Stimulated activated CD8-positive, alpha-beta memory T cell treated with anti-CD3 and anti-CD28 coated beads, Interleukin-4, amount 100 ng/mL, for 1 hour (primary cell): ENCODE data around the gene FAM227A.

Source experiments
- DNase-seq, 2 donors: peaks; one replicate each; pipeline ENCODE4 v3.0.0-alpha.2; 2020; ENCODE audit warnings: low read depth in 2 of 2, low spot score in 1 of 2

FAM227A gene

DNA sequence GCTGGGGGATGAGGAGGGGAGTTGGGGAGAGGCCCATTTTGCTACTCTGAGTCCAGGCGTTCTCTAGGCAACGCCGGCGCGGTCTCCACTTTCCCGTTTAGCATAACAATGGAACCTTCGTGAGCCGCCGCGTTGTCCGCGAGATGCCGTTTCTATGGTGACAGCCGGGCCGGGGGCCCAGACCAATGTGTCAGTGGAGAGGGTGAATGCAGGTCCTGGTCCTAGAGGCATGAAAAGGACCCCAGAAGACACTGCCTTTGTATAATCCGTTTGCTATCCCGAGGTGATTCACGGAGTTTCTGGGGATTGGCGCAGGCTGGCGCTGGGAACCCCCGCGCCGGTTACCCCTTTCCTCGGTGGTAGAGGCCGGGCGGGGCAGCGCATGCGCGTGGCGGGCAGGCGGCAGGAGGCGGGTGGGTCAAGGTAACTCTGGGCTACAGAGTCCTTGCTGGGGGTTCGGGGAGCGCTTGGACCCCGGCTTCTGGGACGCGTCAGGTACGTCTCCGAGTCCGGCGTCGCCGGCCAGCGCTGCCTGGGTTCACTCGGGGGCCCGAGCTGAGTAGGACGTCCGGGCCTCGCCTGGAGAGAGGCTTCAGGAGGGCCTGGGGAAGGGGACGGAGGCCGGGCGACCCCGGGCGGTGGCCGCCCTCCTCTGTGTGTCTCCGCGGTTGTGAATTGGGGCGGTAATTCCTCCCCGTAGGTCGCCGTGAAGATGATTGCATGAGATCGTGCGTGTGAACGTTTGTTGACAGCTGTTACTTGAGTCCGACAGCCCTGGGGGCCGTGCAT, at the start of gene FAM227A, which contains the start of gene CBY1:
TSS of gene FAM227A (minus strand) at position 137 of the 789 bp plus-strand sequence. CDS start 6,224 bp downstream, outside the sequence.
TSS of gene CBY1 (plus strand) at position 383 of the 789 bp plus-strand sequence. CDS start 11,417 bp downstream, outside the sequence.
- peak; percentile 58 to 79 for DNase-seq

DNA sequence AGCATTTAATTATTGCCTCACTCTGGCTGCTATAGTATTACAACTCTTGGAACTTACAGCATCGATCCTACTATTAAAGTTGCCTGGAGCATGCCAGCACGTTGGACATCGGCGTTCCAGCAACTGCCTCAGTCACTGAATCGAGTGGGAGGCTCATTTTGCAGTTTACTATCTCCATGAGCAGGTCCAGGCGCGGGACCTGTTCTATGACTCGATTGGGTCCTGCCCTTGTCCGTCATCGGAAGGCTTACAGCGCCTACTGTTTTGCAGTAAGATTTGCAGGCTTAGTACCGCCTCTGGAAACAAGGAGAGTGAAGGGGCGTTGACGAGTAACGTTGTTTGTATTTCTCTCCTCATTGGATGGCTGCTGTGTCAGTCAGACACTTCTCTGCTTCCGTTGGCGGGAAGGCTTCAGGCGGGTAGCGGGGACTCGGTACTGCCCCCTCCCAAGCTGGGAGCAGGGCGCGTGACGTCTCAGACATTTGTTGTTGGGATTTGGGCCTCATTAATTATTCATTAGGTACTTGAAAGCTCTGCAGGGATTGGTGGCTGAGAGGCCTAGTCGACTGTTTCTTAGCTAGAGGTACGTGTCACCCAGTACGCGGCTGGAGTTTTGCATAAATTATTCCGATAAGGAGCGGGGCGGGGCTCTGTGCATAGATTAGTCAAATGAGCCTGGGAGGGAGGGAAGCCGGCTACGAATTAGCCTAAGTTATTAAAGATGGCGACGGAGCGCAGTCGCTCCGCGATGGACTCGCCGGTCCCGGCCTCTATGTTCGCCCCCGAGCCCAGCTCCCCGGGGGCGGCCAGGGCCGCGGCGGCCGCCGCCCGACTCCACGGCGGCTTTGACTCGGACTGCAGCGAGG, 49.3 kb upstream of the FAM227A start, which contains the start of gene GTPBP1:
TSS of gene GTPBP1 (plus strand) at position 710 of the 866 bp plus-strand sequence. CDS start at position 722, 12 bp downstream.
- DNase-seq = peak; percentile 89 to 92

DNA sequence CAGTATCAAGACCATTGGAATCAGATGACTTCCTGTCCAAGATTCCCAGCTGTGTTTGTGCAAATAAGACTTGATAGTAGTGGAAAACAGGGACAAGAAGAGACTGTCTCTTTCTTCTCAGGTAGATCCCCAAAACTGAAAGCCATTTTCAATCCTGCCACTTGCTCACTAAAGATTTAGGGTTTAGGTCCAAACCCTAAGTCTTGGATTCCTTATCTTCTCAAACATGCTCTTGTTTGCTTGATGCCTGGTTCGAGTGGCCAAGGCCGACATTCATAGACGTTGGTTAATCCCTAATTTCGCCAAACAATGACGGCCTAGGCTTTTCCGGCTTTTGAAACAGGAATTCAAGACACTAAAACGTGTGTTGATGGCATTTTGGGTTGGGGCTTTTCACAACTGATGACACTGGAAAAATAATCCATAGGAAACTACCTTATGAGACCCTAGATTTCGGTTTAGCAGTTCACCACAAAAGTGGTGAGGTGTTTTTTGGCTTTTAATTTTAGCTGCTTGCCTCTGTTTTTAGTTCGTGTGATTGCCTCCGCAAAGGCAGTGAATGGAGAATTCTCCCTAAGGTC, 48.6 kb upstream of the FAM227A start:
- no peak for DNase-seq

DNA sequence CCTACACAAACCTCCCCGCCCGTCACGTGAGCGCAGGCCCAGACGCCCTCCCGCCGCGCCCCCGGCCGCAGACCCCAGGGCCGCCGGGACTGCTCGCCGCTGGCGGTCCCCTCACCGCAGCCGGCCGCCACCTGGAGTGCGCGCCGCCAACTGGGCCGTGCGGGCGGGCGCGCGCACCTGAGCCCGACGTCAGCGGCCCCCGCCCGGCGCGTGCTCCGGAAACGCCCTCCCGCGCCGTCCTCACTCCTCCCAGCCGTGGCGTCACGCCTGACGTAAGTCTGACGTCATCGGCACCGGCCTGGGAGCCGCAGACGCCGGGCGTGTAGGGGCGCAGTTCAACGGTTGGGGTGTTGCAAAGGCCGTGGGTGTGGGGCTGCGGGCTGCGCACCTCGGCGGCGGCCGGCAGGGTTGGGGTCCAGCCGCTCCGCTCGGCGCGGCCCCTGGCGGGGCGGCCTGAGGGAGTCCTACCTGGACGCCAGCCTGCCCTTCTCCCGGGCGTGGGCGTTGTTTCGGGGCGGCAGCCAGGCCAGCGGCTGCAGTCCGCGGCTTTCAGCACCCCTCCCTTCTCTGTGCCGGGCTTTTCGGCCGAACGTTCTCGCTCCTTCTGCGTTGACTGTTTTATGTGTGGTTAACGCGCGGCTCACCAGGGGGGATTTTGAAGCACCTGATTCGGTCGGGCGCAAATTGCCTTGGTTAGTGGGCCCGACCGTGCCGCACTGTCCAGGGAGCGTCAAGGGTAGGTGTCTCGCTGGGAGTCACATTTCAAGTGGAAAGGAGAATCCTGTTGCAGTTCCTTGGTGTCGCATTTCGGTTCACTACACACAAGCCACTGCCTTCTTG, 44.8 kb upstream of the FAM227A start, which contains the start of gene JOSD1:
TSS of gene JOSD1 (minus strand) at position 155 of the 840 bp plus-strand sequence. CDS start 956 bp downstream, outside the sequence.
- peak; percentile 98 for DNase-seq

DNA sequence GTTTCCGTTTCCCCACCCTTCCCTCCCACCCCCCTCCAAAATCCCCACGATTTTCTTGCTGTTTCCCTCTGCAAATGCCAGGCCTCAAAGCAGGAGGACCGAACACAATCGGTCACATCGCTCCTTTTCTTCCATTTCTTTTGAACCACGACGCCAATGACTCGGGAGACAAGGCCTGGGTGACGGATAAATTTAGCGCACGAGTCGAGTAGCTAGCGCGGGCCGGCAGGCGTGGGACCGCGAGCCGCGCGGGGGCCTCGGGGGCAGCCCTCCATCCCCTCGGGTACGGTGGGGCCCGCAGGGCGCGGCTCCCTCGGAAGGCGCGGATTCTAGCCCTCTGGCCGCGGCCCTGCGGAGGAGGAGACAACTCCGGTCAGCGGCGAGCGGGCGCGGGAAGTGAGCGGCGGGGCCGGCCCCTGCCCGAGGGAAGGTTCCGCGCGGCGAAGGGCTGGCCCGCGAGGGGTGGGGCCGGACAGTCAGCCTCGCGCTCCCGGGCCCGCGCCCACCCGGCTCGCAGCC, 44.1 kb upstream of the FAM227A start:
- peak in 1 of 2 donors; percentile 32 for DNase-seq

DNA sequence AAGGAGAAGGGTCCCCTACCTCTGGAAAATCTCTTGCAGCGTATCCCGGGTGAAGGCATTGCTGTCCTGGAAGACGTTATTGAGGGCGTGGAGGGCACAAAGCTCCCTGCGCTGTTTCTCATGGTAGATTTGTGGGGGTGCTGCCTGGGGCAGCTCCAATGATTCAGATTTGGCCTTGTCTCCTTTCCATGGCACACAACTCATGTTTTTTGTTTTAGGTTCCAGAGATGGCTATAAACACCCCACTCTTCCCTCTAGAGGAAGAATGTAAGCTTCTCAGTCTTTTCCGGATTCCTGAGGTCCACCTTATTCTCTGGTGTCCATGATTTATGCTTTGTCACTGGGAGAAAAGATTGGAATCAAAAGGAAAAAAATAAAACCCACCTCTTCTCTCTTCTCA, 43.6 kb upstream of the FAM227A start:
- DNase-seq = no peak

DNA sequence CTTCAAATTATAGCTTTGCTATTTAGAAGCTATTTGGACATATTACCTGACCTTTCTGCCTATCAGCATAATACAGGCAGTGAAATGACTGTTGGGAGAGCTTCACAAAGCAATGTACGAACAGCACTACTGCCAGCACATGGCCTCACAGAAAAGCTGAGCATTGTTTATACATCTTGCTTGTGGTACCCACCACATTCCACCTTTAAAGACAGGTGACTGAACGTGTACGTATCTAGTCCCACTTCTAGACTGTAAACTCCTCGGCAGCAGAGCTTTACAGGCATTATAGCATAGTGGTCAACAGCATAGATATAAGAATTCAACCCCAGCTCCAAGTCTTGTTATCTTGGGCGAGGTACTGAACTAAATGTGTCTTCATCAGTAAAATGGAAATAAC, 43.0 kb upstream of the FAM227A start:
- no peak for DNase-seq

DNA sequence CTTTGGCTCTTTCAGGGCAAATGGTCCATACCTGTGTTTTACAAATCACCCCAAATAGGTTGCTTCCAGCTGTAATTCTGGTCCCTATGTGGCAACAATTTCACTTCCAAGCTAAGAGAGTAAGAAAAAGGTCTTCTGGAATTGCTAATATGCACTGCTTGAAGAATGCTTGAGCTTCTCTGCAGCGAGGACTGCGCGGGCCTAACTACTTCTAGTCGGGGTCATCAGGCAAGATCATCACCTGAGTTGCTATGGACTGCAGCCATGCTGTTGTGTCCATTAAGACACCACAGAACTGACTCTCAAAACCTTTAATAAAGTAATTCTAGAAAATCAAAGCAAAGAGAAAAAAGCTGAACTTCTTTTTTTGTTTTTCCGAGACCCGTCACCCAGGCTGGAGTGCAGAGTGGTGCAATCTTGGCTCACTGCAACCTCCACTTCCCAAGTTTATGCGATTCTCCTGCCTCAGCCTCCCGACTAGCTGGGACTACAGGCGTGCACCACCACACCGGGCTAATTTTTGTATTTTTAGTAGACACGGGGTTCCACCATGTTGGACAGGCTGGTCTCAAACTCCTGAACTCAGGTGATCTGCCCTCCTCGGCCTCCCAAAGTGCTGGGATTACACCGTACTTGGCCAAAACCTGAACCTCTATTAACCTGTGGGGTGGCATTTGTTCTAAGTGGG, 42.4 kb upstream of the FAM227A start:
- DNase-seq = no peak

DNA sequence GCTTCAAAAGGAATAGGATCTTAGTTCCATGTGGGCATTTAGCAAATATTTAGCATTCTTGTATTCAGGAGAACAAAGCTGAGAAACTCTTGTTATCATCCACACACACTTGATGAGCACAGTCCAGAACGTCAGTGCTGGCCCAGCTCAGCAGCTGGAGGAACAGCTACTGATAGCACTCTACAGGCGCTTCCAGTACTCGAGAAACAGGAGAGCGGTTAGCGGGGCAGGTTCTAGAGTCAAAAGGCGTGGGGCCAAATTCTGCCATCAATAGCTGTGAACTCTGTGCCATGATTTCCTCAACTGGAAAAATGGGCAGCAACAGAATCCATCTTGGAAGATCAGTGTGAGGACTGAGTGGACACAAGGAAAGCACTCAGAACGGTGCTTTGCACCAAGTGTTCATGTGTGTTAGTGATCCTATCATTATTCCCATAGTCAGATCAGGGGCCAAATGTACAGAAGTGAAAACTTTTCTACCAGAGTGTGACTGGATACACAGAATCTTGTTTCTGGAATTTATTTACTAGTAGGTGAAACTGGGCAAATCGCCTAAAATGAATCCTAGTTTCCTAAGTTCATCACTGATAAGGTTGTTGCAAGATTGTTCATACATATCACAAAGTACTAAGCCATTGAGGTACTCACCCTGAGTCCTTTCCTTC, 41.4 kb upstream of the FAM227A start:
- DNase-seq = no peak

DNA sequence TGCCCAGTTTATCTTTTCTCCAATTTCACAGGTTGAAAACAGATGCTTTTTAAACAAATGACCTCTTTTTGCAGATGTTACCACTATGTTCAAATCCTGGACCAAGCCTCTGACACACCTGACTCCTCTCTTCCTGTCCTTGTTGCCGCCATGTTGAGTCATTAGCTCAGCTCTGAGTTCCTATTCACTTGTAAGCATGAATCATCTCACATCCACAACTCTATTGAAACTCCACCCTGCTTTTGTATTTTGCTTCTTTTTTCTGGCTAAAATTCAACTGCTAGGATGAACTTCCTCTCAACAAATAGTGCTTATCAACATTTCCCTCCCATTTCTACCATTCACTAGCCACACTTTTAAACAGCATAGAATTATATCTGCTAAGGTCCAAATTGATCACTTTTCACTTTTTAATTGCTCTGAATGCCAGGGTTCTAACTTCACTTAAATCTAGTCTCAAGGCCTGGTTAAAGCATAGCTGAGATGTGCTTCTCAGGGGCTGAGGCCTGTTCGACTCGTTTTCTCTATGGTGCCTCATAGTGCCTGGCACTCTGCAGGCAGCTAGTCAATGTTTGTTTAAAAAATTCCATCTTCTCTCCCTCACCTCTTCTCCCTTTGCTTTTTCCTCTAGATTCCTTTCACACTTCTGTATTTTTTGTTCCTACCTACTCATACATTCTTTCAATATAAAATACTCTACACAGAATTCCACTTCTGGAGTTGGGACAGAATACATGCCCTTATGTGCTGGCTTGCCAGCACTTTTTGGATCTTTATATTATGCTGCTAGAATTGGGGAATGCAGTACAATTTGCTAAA, 40.6 kb upstream of the FAM227A start:
- no peak for DNase-seq

DNA sequence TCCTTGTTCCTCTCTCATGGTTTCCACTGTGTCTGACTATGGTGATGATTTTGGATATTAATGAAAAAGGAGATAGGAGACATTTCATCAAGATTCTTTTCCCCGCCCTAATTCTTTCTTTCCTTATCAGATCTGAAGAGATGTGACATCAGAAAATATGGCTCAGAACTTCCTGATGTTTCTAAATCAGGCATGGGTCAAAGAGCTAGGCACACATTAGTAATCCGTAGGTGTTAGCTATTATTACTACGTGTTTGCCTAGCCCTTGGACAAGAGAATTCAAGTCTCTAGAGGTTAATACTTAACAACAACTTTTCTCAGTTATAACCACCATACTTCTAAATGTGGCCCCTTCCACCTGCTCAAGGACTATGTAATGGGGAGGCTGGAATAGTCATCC, 38.7 kb upstream of the FAM227A start:
- DNase-seq = no peak

DNA sequence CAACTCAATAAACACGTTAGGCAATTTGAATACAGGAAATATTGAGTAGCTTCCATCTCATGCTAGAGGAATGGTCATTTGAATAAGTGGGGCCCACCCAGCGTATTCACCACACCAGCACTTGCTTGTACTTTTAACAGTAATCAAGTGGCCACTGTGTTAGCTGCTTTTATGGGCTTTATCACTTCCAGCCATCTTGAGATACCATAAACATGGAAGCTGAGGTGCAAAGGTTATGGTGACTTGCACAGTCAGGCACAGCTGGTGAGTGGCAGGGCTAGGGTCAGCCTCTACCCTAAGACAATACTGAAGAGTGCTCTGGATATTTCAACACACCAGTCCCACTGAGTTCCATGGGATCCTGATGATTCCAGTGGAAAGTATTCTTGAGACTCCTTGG, 37.9 kb upstream of the FAM227A start:
- no peak for DNase-seq

DNA sequence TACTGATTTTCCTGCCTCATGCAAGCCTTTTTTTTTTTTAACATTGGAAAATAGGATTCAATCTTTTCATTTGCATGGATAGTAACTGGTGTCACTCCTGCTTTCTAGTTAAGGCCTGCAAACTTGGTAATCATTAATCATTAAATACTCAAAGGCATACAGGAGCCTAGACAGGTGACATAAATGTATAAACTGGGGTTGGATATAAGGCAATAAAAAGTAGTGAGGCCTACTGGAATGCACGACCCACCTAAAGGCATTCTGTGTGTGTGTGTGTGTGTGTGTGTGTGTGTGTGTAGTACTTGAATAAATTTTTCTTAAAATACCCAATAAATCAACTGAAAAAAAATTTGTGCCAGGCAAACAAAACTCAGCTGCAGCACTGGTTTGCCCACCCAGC, 33.5 kb upstream of the FAM227A start:
- no peak for DNase-seq

DNA sequence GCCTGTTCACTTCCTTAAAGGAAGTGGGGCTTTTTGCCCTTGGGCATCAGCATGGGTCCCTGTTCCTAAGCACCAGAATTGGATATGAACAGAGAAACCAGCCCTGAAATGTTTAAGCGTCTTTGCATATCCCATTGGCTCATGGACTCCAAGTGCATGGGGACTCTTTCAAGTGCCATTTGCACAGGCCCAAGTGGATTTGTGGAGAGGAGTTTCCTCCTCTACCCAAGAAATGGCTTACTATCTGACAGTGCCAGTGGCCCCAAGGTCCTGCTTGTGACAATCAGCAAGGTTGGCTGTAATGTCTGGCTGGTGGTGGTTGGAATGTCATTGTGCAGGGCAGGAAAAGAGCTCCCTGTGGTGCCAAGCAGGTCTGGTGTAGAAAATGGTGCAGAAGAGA, 29.6 kb upstream of the FAM227A start:
- DNase-seq = no peak

DNA sequence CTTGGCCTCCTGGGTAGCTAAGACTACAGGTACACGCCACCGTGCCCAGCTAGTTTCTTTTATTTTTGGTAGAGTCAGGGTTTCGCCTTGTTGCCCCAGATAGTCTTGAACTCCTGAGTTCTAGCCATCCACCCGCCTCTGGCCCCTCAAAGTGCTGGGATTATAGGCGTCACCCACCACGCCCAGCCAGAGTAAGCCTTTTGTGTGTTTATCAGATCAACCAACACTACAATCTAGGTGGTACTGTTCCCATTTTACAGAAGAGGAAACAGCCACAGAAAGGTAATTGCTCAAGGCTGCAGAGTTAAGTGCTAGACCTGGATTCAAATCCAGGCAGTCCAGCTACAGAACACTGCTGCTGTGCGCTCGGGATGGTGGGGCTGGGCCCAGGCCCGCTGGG, 28.7 kb upstream of the FAM227A start:
- no peak for DNase-seq

DNA sequence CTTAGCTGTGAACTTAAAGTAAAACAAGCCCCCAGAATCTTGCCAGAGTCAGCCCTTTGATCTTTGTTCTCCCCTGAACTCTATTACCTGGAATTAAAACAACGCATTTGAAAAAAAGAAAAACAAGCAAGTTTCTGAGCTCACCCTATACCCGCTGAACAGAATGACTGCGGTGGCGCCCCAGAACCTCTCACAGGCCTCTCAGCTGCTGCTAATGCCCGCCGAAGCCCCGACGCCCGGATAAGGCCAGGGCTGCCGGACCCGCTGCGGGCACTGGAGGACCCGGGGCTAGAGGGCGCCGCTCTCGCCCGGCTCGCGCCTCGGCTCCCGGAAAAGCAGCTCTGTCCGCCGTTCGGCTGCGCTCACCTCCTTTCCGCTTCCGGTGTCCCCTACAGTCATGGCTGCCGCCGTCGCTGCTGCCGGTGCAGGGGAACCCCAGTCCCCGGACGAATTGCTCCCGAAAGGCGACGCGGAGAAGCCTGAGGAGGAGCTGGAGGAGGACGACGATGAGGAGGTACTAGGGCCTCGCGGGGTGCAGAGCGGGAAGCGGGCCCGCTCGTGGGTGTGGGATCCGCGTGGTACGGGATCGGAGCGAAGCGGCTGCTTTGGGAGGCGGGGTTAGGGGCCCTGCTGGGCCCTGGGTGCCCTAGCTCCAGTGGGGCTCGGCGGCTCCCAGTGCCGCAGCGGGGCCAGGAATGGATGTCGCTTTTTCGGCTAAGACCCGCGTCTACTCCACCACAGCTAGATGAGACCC, 25.6 kb upstream of the FAM227A start, which contains the start of gene TOMM22:
TSS of gene TOMM22 (plus strand) at position 376 of the 754 bp plus-strand sequence. CDS start at position 398, 22 bp downstream.
- DNase-seq = peak; percentile 63 to 70

DNA sequence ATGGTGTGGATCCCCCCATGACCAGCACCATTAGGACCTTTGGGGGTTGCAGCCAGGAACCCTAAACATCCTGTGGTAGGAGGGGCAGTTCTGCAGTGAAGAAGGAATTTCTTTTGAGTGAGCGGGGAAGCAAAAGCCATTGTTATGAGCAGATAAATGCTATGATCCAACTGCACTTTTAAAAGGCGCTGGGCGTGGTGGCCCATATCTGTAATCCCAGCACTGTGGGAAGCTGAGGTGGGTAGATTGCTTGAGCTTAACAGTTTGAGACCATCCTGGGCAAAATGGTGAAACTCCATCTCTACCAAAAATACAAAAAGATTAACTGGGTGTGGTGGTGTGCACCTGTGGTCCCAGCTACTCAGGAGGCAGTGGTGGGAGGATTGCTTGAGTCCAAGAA, 19.6 kb upstream of the FAM227A start:
- DNase-seq = no peak
